ENCODE data around the gene ERBB4. TPM values are rescaled to one million over a fixed set of nuclear protein-coding genes. Genes with fewer than 3 reads are reported as not detected.

The ERBB4 gene
- total RNA-seq, 1 donor from 2014 or later, result 9.9 TPM

DNA sequence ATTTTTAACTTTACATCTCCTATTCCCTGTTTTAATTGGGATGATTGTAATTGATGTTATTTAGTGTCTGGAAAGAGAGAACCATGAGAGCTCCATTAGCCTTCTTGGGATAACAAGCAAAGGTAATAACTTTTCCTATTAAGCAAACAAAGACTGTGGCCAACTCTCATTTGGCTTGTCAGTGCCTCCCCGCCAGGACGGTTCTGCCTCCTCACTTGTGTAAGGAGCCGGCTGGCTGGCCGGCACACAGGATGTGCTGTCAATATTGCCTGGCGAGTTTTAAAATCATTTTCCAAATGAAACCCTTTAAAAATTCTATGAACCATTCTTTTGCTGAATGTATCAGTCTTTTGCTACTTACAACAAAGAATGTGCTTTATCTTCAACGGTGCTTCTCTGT lies 1083.9 kb downstream of the ERBB4 start:
- no peak for DNase-seq (ENCODE audit: extremely low spot score, unreplicated experiment)
- no peak for TF ChIP-seq CTCF (conservative IDR thresholded peaks at IDR 0.05)
- no peak overlapping the region for H3K27ac Mint-ChIP-seq
- no peaks in the 10 kb centered on the region for H3K9me3 Mint-ChIP-seq
- peaks cover 9% of the 10 kb centered on the region for H3K4me1 Mint-ChIP-seq (ENCODE audit: unreplicated experiment)
- no peaks in the 10 kb centered on the region for H3K27me3 Mint-ChIP-seq
- H3K4me3 Mint-ChIP-seq, result no peak overlapping the region
- H3K36me3 Mint-ChIP-seq, result no peaks in the 10 kb centered on the region

GRCh38 chr2:211453311-211453887 lies 1085.2 kb downstream of the ERBB4 start:
- DNase-seq (ENCODE audit: extremely low spot score, unreplicated experiment), result no peak
- Mint-ChIP-seq H3K4me1 (ENCODE audit: unreplicated experiment) (peaks cover 9% of the 10 kb centered on the region), H3K27me3 (no peaks in the 10 kb centered on the region), H3K9me3 (no peaks in the 10 kb centered on the region), H3K27ac (no peak overlapping the region), H3K4me3 (no peak overlapping the region), H3K36me3 (no peaks in the 10 kb centered on the region)
- no peak for TF ChIP-seq CTCF (conservative IDR thresholded peaks at IDR 0.05)

DNA sequence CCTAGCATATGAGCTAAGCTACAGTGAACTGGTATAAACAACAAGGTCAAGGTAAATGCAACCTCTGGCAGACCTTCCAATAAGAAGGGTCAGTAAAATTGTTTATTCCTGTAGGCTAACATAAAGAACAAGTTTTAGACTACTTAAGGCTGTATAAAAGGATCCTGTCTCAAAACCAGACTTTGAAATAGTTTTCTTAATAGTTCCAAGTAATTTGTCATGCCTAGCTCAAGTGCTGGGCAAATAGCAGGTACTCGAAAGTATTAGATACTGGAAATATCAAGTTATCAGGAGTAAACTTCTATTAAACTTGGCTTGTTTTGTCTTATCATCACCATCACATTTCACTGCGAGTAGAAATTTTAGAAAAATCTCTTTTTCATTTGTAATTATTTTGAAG lies 1087.0 kb downstream of the ERBB4 start:
- no peak overlapping the region for H3K4me3 Mint-ChIP-seq
- peaks cover 9% of the 10 kb centered on the region for H3K4me1 Mint-ChIP-seq (ENCODE audit: unreplicated experiment)
- H3K36me3 Mint-ChIP-seq, result no peaks in the 10 kb centered on the region
- TF ChIP-seq CTCF (conservative IDR thresholded peaks at IDR 0.05), result no peak
- H3K27ac Mint-ChIP-seq, result no peak overlapping the region
- H3K27me3 Mint-ChIP-seq, result no peaks in the 10 kb centered on the region
- H3K9me3 Mint-ChIP-seq, result no peaks in the 10 kb centered on the region
- DNase-seq (ENCODE audit: extremely low spot score, unreplicated experiment), result no peak

- H3K4me3 Mint-ChIP-seq, result no peak overlapping the region
- peaks cover 4% of the 10 kb centered on the region for H3K9me3 Mint-ChIP-seq
- no peaks in the 10 kb centered on the region for H3K27me3 Mint-ChIP-seq
- no peaks in the 10 kb centered on the region for H3K4me1 Mint-ChIP-seq (ENCODE audit: unreplicated experiment)
- no peak for DNase-seq (ENCODE audit: extremely low spot score, unreplicated experiment)
- TF ChIP-seq CTCF (conservative IDR thresholded peaks at IDR 0.05), result peak; percentile 34
- H3K36me3 Mint-ChIP-seq, result no peaks in the 10 kb centered on the region
- no peak overlapping the region for H3K27ac Mint-ChIP-seq
Measured at GRCh38 chr2:211449819-211450218, 1088.8 kb downstream of the ERBB4 start.

DNA sequence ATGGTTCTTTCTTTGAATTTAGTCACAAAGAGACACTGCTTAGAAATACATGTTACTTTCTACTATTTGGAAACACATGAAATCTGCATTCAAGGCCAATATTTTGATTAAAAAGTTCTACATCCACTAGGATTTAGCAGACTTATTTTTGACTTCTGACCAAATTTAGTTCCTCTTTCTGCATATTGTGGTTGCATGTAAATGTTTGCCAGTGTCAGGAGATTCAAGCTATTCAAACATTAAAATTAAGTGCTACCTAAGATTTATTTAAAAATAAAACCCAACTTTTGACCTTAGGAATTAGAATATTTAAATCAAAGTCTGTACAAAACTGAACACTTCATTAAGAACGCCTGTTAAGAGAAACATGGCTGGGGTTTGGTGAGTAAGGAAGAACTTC lies 1091.1 kb downstream of the ERBB4 start:
- Mint-ChIP-seq H3K4me3 (no peak overlapping the region), H3K27ac (no peak overlapping the region), H3K36me3 (no peaks in the 10 kb centered on the region), H3K4me1 (ENCODE audit: unreplicated experiment) (no peaks in the 10 kb centered on the region), H3K9me3 (peaks cover 4% of the 10 kb centered on the region), H3K27me3 (no peaks in the 10 kb centered on the region)
- no peak for TF ChIP-seq CTCF (conservative IDR thresholded peaks at IDR 0.05)
- no peak for DNase-seq (ENCODE audit: extremely low spot score, unreplicated experiment)

DNA sequence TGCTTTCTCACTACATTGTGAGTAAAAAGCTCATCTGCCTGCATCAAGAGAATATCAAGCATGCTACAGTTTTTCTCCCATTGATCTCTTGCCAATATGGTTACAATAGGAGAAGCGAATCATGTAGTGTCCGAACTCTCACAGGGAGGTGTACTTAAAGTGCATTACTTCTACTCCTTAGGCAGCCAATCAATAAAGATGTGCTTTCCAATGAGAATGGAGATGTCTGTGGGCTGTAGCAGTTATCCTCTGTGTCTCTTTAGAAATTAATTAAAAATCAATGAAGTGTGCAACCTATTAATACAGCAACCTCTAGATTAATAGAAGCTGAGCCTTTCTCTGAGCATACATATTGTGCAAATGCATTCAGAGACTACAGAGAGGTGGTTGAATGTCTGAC lies 1098.5 kb downstream of the ERBB4 start:
- Mint-ChIP-seq H3K4me3 (no peak overlapping the region), H3K27me3 (no peaks in the 10 kb centered on the region), H3K36me3 (no peaks in the 10 kb centered on the region), H3K9me3 (peaks cover 1% of the 10 kb centered on the region), H3K4me1 (ENCODE audit: unreplicated experiment) (peaks cover 5% of the 10 kb centered on the region), H3K27ac (no peak overlapping the region)
- DNase-seq (ENCODE audit: extremely low spot score, unreplicated experiment), result no peak
- no peak for TF ChIP-seq CTCF (conservative IDR thresholded peaks at IDR 0.05)

All from type B pancreatic cell (in vitro differentiated cells).